HG02943 (cell line): ENCODE measurements around the gene TTC28.

ENCODE experiments used
- ATAC-seq: cut with Tn5 transposase; IDR thresholded peaks from one replicate; pipeline ENCODE4 v1.9.1; 2021; ENCODE audit warnings: mild to moderate bottlenecking, low read depth, moderate library complexity; ENCODE audit not compliant: unreplicated experiment

TTC28 gene

GRCh38 chr22:28044546-28045173, 635.0 kb downstream of the TTC28 start:
- ATAC-seq = no peak

GRCh38 chr22:28043266-28043665, 636.4 kb downstream of the TTC28 start:
- no peak for ATAC-seq

GRCh38 chr22:28034760-28035401, 644.8 kb downstream of the TTC28 start:
- ATAC-seq = no peak

GRCh38 chr22:28034145-28034759, 645.4 kb downstream of the TTC28 start:
- no peak for ATAC-seq

GRCh38 chr22:28032861-28033260, 646.8 kb downstream of the TTC28 start:
- ATAC-seq = no peak

GRCh38 chr22:28031383-28031922, 648.2 kb downstream of the TTC28 start:
- ATAC-seq = no peak

- ATAC-seq = no peak
Observed at GRCh38 chr22:28030473-28030872, 649.2 kb downstream of the TTC28 start.

GRCh38 chr22:28029956-28030355, 649.7 kb downstream of the TTC28 start:
- ATAC-seq = no peak

- ATAC-seq = no peak
Observed at GRCh38 chr22:28029201-28029948, 650.3 kb downstream of the TTC28 start.

- no peak for ATAC-seq
Observed at GRCh38 chr22:28027453-28028448, 651.9 kb downstream of the TTC28 start.

GRCh38 chr22:28025866-28026575, 653.6 kb downstream of the TTC28 start:
- ATAC-seq = no peak

GRCh38 chr22:28025333-28025732, 654.3 kb downstream of the TTC28 start:
- ATAC-seq = no peak

- no peak for ATAC-seq
Observed at GRCh38 chr22:28024422-28024888, 655.2 kb downstream of the TTC28 start.

GRCh38 chr22:28023774-28024173, 655.9 kb downstream of the TTC28 start:
- ATAC-seq = no peak

GRCh38 chr22:28023036-28023435, 656.6 kb downstream of the TTC28 start:
- ATAC-seq = no peak

GRCh38 chr22:28021998-28022660, 657.5 kb downstream of the TTC28 start:
- ATAC-seq = no peak

GRCh38 chr22:28021116-28021997, 658.3 kb downstream of the TTC28 start:
- ATAC-seq = no peak
